LoVo (cell line): ENCODE measurements around the gene RAB42.
"Not testable (repeated sequence)": the region's sequence is repeated elsewhere in the genome, so short reads cannot be mapped to it uniquely, and the experiment has no call there.

Experiments used
- DNase-seq: peaks from one replicate; pipeline ENCODE4 v3.0.0-alpha.2; 2016; ENCODE audit warnings: low spot score

RAB42 gene

DNA sequence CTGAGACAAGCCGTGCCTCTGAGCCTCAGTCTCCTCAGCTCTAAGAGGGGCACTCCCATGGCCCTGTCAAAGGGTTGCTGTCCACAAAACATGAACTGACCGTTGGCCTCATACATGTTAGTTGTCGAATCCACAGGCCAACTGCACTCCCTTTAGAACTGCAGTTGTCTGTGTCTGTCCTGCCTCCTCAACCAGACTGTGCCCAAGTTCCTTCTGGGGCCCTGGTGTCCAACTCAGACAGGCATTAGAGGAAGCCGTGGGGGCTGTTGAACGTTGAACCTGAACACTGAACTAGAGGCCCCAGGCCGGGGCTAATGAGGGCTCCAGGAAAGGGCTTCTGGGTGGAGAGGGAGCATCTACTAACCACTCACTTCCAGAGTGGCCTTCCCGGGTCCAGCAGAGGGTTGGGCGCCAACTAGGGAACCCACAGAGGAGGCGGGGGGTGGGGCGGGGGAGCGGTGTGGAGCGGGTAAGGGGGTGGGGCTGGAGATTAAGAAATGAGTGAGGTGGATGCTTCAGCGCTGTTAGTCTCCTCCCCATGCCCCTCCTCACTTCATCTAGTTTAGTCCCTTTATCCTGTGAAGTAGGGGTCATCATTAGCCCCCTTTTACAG, at the start of gene RAB42:
TSS of gene RAB42 (plus strand) at position 558 of the 613 bp plus-strand sequence. CDS start 247 bp downstream, outside the sequence.
- no peak for DNase-seq

- DNase-seq: no peak
These were observed 46.8 kb upstream of the RAB42 start for GRCh38 chr1:28545246-28545628.

DNA sequence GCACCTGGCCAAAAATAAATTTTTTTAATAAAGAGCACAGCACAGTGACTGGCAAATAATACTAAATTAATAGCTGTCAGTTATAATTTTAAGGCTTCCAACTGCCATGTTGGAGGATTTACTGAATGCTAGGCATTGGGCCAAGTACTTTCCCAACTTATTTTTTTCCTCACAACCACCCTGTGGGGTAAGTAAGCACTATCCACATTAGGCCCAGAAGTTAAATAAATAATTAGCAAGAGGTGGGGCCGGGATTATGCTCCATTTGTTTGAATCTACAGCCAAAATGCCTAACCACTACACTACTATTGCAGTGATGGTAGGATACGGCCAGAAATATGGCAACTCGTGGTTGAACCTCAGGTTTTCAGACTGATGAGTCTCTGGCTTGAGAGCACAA, 43.7 kb upstream of the RAB42 start:
- DNase-seq: no peak

DNA sequence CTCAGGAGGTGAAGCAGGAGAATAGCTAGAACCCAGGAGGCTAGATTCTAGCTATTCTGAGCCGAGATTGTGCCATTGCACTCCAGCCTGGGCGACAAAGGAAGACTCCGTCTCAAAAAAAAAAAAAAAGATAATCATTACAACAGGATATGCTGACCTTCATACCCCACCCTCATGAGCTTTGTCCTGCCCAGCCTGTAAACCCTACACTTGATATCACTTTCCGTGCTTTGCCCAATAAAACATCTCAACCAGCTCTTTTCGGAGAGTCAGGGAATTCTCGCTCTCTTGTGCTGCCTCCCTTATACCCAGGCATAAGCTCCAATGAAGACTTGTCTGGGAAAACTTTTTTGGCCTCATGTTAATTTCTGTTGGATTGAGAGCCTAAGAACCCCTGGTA, 40.7 kb upstream of the RAB42 start:
- DNase-seq: no peak

DNA sequence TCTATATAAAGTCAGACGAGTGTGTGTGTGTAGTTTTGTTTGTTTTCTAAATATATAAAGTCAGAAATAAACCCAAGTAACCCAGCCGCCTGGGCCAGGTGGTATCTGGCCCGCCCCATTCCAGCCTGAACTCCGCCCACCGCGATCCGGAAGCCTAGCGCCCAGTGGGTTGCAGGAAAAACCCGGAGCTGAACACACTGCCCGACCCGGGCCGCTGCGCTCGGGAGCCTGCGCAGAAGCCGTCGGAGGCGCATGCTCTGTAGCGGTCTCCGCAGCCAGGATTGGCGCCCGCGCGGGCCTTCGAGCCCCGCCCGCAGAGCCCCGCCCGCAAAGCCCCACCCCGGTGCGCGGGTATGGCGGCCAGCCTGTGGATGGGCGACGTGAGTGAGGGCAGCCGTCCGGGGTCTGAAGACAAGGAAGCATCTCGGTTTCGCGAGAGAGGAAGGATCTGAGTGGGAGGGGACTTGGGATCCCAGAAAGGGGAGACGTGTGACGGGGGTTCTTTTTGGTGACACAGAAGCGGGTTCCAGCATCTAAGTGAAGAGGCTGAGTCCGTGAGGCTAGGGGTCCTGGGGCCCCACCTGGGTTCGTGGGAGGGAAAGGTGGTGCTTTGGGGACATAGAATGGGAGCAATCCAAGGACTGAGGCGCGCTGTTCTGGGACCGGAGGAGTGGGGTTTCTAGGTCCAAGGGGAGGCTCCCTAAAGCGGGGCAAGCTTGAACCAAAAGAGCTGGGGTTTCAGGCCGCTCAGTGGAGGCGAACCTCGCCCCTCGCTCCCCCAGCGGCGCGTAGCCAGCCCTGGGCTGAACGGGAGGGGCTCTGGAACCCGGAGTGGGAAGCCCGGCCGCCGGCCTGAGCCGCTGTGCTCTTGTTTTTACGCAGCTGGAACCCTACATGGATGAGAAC, 39.1 kb upstream of the RAB42 start, which contains the start of gene TRNAU1AP:
TSS of gene TRNAU1AP (plus strand) at position 328 of the 906 bp plus-strand sequence. CDS start at position 354, 26 bp downstream.
- peak; percentile 97 for DNase-seq

DNA sequence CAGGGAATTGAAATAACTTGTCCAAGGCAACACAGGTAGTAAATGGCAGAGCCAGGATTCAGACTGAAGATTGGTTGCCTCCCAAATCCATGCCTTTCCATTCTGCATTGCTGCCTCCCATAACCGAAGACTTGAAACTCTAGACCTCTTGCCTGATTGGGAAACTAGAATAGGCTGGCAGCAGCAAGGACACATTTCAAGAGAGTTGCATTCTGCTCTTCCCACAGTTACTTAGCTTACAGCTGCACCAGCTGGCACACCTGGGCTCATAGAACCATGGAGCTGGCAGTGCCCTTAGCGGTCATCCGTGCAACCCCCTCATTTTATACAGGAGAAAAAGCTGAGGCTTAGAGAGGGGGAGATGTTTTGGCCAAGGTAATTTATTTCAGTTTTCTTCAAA, 31.2 kb upstream of the RAB42 start:
- DNase-seq: no peak

DNA sequence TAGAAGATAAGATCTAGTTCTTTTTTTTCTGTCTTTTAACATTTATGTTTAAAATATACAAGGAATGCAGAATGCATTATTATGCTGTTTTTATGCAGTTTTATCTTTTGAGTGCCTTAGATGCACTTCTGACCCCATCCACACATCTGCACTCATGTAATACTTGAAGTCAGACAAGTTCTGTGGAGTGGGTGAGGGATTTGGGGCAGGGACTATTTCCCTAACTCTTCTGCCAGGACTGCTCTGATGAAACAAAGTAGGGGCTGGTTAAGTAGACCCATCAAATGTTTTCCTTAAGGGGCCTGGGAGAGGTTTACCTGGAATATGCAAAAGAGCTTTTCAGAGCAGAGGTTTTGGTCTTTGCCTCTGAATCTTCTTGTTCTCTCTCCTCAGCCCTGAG, 27.8 kb upstream of the RAB42 start:
- no peak for DNase-seq

DNA sequence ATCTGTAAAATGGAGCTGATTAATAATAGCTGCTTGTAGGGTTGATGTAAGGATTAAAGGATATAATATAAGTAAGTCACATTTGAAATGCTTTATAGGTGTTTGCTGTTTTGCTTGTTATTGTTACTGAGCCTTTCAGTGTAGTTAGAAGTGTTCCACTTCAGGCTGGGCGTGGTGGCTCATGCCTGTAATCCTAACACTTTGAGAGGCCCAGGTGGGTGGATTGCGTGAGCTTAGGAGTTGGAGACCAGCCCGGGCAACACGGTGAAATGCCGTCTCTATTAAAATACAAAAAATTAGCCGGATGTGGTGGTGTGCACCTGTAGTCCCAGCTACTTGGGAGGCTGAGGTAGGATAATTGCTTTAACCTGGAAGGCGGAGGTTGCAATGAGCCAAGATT, 27.0 kb upstream of the RAB42 start:
- no peak for DNase-seq

- DNase-seq: no peak
These were observed 26.3 kb upstream of the RAB42 start for GRCh38 chr1:28565726-28566125.

- DNase-seq: no peak
These were observed 25.1 kb upstream of the RAB42 start for GRCh38 chr1:28566931-28567330.

GRCh38 chr1:28571911-28572310, 20.2 kb upstream of the RAB42 start:
- DNase-seq: no peak

DNA sequence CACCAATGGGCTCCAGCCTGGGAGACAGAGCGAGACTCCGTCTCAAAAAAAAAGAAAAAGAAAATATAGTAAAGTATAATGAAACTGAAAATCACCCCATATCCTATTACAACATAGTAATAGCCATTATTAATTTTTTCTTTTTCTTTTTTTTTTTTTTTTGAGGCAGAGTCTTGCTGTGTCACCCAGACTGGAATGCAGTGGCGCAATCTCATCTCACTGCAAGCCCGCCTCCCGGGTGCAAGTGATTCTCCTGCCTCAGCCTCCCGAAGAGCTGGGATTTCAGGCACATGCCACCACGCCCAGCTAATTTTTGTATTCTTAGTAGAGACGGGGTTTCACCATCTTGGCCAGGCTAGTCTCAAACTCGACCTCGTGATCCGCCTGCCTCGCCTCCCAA, 19.2 kb upstream of the RAB42 start:
- not testable (repeated sequence) for DNase-seq

- no peak for DNase-seq
These were observed 18.5 kb upstream of the RAB42 start for GRCh38 chr1:28573564-28573963.

- peak; percentile 18 for DNase-seq
These were observed 14.9 kb upstream of the RAB42 start for GRCh38 chr1:28577052-28577678.

- DNase-seq: peak; percentile 31
These were observed 14.1 kb upstream of the RAB42 start for GRCh38 chr1:28577738-28578536.

DNA sequence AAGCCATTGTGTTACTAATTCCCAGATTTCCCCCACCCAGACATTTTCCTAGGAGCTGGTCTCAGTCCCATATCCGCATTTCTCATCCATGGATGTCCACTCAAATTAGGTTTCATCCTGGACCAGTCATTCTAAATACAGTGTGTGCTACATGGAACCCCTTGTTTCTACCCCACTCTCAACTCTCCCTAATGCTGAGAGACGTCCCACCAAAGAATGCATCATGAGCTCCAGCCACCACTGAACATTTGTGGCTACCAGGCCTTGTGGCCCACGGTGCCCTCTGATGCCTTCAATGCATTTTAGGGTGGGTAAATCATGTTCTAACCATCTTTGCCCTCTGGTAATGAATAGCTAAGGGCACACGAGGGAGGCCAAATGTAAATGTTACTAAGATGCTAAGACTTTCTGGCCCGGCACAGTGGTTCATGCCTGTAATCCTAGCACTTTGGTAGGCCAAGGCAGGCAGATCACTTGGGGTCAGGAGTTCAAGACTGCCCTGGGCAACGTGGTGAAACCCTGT, 13.3 kb upstream of the RAB42 start:
- DNase-seq: no peak

GRCh38 chr1:28579401-28579800, 12.7 kb upstream of the RAB42 start:
- no peak for DNase-seq

DNA sequence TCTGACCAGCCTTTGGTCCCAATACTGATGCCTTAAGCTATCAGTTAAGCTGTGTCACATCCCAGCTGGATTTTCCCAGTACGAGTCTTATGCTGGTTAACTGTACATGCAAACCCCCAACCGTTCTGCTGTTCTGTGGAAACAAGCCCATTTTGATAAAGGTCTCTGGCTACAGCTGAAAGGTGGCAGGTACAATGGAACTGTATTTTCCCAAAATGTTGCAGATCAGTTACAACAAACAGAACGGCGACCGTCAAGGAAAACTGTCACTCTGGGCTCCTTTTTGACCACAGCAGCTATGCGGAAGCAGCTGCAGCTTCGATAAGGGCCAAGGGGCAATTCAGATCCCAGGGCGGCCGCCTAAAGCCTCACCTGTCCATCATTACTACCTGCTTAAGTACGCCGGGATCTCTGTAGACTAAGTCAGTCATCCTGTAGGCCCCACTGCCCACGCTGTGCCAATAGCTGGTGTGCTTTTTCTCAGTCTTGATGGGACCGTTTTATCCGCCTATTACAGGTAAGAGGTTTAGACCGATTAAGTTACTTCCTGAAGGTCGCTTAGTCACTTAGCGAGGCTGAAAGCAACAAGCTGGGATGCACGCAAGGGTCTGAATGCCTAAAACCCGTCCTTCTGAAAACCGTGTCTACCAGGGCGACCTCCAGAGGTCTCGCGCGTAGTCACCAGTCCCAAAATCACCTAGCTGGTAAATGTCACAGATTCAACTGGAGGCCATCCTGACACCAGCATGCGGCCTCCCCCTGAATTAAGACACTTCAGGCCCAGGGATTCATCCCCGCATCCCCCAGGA, 11.1 kb upstream of the RAB42 start:
- DNase-seq: peak; percentile 37

GRCh38 chr1:28581531-28582247, 10.4 kb upstream of the RAB42 start:
- peak; percentile 95 for DNase-seq

DNA sequence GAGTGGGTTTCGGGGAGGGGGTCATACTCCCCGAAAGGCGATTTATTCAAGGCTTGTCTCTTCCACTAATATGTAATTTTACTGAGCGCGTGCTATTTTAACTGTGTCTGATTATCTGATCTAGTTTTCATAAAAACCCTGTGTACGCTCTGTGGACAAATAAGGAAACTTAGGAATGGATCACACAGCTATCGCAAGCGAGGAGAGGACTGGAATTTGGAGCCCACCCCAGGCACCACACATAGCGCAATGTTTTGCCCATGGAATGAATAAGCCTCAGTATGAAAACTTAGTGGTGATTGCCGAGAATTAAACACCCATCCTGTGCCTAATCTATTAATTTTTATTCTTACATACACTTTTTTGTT, 9.8 kb upstream of the RAB42 start:
- DNase-seq: peak; percentile 32
